HTERT RPE-1 (cell line): ENCODE data around the gene SYNGR3.

Experiments
- in situ Hi-C: fragments of 300-500 bp; cut with MboI; formaldehyde crosslinking; loops from 4 replicates; pipeline ENCODE4 v1.14.3; 2020; ENCODE audit warnings: low sequenced_read_pairs

SYNGR3 gene

GRCh38 chr16:1991948-1992703, 2.4 kb downstream of the SYNGR3 start:
- in situ Hi-C loops, result no loop called here

- in situ Hi-C loops, result no loop called here
Observed at GRCh38 chr16:1992704-1993317, 3.0 kb downstream of the SYNGR3 start.

- in situ Hi-C loops, result no loop called here
Observed at GRCh38 chr16:1993731-1994131, 4.0 kb downstream of the SYNGR3 start.

GRCh38 chr16:1997494-1998359, 8.0 kb downstream of the SYNGR3 start:
- in situ Hi-C loops, result no loop called here

- in situ Hi-C loops, result no loop called here
Observed at GRCh38 chr16:1998360-1998835, 8.6 kb downstream of the SYNGR3 start.

- in situ Hi-C loops, result no loop called here
Observed at GRCh38 chr16:1998852-1999801, 9.4 kb downstream of the SYNGR3 start.

- in situ Hi-C loops, result no loop called here
Observed at GRCh38 chr16:1999866-2000514, 10.2 kb downstream of the SYNGR3 start.

GRCh38 chr16:2001035-2001434, 11.3 kb downstream of the SYNGR3 start:
- in situ Hi-C loops, result no loop called here

GRCh38 chr16:2001456-2002355, 11.9 kb downstream of the SYNGR3 start:
- in situ Hi-C loops, result no loop called here

- in situ Hi-C loops, result no loop called here
Observed at GRCh38 chr16:2002406-2003230, 12.8 kb downstream of the SYNGR3 start.

GRCh38 chr16:2003231-2003826, 13.6 kb downstream of the SYNGR3 start:
- in situ Hi-C loops, result no loop called here

GRCh38 chr16:2003827-2004641, 14.3 kb downstream of the SYNGR3 start:
- in situ Hi-C loops, result no loop called here

- in situ Hi-C loops, result no loop called here
Observed at GRCh38 chr16:2004795-2005517, 15.2 kb downstream of the SYNGR3 start.

- in situ Hi-C loops, result no loop called here
Observed at GRCh38 chr16:2005646-2006045, 15.9 kb downstream of the SYNGR3 start.

GRCh38 chr16:2006317-2006716, 16.5 kb downstream of the SYNGR3 start:
- in situ Hi-C loops, result no loop called here
